CD4-positive, alpha-beta T cell treated with Interleukin-15 for 4 hours (primary cell): ENCODE data around the gene DNAJC5G.
A peak's percentile ranks its signal among the peaks of the same experiment; 100 is the strongest.

ENCODE experiments used
- DNase-seq: peaks from one replicate; pipeline ENCODE4 v3.0.0-alpha.2; 2020; ENCODE audit warnings: low spot score

The DNAJC5G gene

GRCh38 chr2:27275211-27276150 lies at the start of gene DNAJC5G:
Gene DNAJC5G (plus strand): TSS chr2:27275433. CDS start chr2:27276729, 1,296 bp downstream.
- DNase-seq = no peak

DNA sequence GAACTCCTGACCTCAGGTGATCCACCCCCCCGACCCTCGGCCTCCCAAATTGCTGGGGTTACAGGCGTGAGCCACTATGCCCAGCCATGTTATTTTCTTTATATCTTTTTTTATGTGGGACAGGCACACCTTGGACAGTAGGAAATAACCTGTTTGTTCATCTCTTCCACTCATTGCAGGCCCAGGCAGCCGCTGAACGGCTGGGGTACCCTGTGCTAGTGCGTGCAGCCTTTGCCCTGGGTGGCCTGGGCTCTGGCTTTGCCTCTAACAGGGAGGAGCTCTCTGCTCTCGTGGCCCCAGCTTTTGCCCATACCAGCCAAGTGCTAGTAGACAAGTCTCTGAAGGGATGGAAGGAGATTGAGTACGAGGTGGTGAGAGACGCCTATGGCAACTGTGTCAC lies 49.7 kb upstream of the DNAJC5G start:
- no peak for DNase-seq

- no peak for DNase-seq
Observed at GRCh38 chr2:27227501-27227900, 47.7 kb upstream of the DNAJC5G start.

- no peak for DNase-seq
Observed at GRCh38 chr2:27231921-27232320, 43.3 kb upstream of the DNAJC5G start.

GRCh38 chr2:27233341-27233740 lies 41.9 kb upstream of the DNAJC5G start:
- DNase-seq = no peak

GRCh38 chr2:27236136-27236535 lies 39.1 kb upstream of the DNAJC5G start:
- no peak for DNase-seq

GRCh38 chr2:27236626-27237025 lies 38.6 kb upstream of the DNAJC5G start:
- no peak for DNase-seq

GRCh38 chr2:27237341-27237945 lies 37.8 kb upstream of the DNAJC5G start:
- DNase-seq = no peak

DNA sequence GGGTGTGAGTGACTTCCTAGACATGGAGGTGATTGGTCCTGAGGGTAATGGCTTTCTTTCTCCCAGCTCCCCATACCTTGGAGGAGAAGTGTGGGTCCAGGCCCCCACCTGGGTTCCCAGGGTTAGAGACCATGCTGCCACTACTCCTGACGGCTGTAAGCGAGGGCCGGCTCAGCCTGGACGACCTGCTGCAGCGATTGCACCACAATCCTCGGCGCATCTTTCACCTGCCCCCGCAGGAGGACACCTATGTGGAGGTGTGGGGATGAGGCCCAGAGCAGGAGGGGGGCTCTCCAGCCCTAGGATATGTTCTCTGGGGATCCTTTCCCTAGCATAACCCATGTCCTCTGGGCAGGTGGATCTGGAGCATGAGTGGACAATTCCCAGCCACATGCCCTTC lies 36.3 kb upstream of the DNAJC5G start:
- DNase-seq = no peak

DNA sequence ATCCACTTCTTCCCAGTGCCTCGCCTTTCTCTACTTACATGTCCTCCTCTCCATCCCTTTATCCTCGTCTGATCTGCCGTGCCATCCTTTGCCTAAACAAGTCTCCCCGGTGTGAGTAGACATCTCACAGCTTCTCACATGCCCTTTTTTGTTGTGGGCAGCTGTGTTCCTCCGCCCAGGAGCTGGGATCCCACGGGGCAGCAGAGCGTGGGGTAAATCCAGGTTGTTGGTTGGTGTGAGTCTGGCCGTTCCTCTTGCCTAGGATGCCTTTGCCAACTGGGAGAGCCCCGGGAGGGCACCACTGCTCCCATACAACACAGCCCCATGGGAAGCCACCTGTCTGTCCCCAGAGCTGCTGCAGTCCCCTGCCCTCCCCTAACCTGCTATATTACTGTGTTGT lies 34.8 kb upstream of the DNAJC5G start:
- DNase-seq = no peak

- no peak for DNase-seq
Observed at GRCh38 chr2:27241761-27242613, 33.2 kb upstream of the DNAJC5G start.

- DNase-seq = no peak
Observed at GRCh38 chr2:27242614-27242951, 32.6 kb upstream of the DNAJC5G start.

GRCh38 chr2:27243391-27244130 lies 31.7 kb upstream of the DNAJC5G start:
- no peak for DNase-seq

- no peak for DNase-seq
Observed at GRCh38 chr2:27245116-27245515, 30.1 kb upstream of the DNAJC5G start.

DNA sequence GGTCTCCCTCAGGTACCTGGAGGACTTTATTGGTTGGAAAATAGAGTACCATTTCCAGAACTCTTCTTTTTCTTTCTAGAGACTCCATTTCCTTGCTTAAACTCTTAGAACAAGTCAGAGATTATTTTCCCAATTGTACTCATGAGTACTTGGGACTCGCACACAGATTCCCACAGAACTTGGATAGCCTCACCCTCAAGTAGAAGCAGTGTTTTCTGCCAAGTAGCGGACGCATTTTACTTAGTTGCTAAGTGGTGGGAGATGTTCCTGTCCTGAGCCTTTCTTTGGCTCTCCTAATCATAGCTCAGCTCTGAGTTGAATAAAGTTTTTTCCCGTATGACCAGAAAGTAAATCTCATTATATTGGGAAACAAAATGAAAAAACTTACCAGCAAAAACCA lies 29.6 kb upstream of the DNAJC5G start:
- DNase-seq = no peak

- no peak for DNase-seq
Observed at GRCh38 chr2:27247893-27248292, 27.3 kb upstream of the DNAJC5G start.

DNA sequence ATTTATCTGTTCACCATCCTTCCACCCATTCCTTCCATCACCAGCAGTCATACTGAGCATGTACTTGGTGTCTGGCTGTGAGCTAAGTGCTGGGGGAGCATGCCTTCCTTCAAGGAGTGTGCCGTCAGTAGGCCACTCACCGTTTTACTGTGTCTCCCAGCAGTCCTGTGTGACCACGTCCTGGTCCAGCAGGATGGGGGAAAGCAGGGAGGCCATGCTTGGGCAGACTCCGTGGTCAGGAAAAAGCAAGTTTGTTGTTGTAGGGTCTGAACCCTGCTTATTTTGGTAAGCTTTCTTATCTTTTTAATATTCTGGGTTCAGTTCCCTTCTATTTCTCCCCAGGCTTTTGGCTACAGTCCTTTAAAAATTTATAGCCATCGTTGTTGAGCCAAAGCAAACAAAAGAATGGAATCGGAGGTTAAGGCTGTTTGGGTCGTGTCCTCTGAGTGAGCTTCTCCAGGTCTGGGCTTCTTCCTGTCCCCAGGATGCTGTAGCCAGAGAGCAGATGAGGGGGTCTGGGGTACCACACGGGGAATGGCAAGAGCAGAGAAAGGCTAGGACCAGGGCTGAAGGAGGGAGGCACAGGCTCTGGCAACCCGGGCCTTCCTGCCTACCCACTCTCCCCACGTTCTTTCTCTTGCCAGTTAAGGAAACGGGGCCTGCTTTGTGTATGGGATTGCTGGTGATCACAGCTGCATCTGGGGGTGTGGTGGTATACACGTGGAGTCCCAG lies 25.9 kb upstream of the DNAJC5G start:
- DNase-seq = no peak

DNA sequence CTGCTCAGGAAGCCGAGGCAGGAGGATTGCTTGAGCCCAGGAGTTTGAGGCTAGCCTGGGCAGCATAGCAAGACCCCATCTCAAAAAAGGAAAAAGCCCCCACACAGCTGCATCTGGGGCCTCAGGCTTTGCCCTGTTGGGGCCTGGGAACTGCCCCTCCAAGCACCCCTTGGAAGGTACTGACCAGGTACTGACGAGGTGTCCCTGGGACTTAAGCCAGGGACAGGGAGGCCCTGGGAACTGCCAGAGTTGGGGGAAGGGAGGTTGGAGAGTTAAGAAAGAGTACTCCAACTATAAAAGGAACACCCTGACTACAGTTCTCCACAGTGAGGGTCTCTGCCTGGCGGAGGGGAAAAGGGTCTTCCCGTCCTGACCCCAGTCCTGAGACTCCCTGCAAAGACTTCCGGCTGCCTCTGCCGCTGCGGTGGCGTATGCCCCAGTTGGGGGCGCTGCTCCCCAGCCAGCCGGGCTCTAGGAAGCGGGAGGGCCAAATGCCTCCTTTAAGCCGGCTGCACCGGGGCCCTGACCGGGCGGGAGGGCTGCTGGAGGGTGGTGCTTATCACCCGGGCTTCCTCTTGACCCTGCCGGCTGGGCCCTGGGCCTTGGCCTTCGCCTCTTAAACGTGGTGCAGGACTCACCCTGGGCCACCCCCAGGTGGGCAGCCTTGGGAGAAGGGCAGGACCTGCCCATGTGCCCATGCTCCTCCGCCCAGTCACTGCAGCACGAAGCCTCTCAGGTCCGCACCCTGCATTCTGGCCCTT lies 25.2 kb upstream of the DNAJC5G start:
- DNase-seq = peak; percentile 37

GRCh38 chr2:27250652-27251379 lies 24.4 kb upstream of the DNAJC5G start:
- no peak for DNase-seq

DNA sequence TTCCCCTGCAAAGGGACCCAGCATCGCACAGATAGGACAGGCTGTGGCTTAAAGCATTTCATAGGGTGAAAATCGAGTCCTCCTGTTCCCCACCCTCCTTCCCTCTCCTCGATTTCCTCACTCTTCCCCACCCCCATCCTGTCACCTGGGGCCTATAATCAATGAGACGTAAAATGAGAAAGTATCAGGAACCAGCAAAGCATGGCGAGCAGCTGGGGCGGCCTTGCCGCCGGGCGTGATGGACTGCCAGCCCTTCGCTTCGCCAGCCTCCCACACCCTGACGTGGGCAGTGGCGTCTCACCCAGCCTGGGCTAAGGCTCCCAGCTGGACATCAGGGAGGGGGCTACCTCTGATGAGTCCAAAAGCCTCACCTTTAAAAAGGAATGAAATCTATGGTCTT lies 23.5 kb upstream of the DNAJC5G start:
- DNase-seq = no peak
